Measurements from ENCODE around the gene FLNB.

Gene FLNB

GRCh38 chr3:58173669-58174398, 165.6 kb downstream of the FLNB start:
- Histone ChIP-seq H3K4me3 (ENCODE audit: severe bottlenecking) (no peak overlapping the region), H3K27me3 (ENCODE audit: insufficient read depth, poor library complexity, severe bottlenecking) (no peaks in the 10 kb centered on the region), H3K4me1 (ENCODE audit: insufficient read depth, poor library complexity, severe bottlenecking) (peaks cover 29% of the 10 kb centered on the region), H3K27ac (ENCODE audit: poor library complexity, severe bottlenecking) (peak overlapping the region; percentile 67), H3K36me3 (ENCODE audit: low read depth) (peaks cover 30% of the 10 kb centered on the region), H3K9me3 (ENCODE audit: severe bottlenecking) (no peaks in the 10 kb centered on the region)
- no peak for DNase-seq (ENCODE audit: low spot score)
- peak; percentile 4; the same call in 2 of the 3 replicates for ATAC-seq (ENCODE audit: low read depth)
- TF ChIP-seq, protein P1, sequence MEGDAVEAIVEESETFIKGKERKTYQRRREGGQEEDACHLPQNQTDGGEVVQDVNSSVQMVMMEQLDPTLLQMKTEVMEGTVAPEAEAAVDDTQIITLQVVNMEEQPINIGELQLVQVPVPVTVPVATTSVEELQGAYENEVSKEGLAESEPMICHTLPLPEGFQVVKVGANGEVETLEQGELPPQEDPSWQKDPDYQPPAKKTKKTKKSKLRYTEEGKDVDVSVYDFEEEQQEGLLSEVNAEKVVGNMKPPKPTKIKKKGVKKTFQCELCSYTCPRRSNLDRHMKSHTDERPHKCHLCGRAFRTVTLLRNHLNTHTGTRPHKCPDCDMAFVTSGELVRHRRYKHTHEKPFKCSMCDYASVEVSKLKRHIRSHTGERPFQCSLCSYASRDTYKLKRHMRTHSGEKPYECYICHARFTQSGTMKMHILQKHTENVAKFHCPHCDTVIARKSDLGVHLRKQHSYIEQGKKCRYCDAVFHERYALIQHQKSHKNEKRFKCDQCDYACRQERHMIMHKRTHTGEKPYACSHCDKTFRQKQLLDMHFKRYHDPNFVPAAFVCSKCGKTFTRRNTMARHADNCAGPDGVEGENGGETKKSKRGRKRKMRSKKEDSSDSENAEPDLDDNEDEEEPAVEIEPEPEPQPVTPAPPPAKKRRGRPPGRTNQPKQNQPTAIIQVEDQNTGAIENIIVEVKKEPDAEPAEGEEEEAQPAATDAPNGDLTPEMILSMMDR (IDR thresholded peaks at IDR 0.05; ENCODE audit: poor library complexity, severe bottlenecking): peak; percentile 47

GRCh38 chr3:58175187-58175436, 166.9 kb downstream of the FLNB start:
- TF ChIP-seq, protein P1 (IDR thresholded peaks at IDR 0.05; ENCODE audit: poor library complexity, severe bottlenecking): no peak
- Histone ChIP-seq H3K4me1 (ENCODE audit: insufficient read depth, poor library complexity, severe bottlenecking) (peaks cover 29% of the 10 kb centered on the region), H3K27me3 (ENCODE audit: insufficient read depth, poor library complexity, severe bottlenecking) (no peaks in the 10 kb centered on the region), H3K4me3 (ENCODE audit: severe bottlenecking) (no peak overlapping the region), H3K9me3 (ENCODE audit: severe bottlenecking) (no peaks in the 10 kb centered on the region), H3K36me3 (ENCODE audit: low read depth) (peaks cover 17% of the 10 kb centered on the region), H3K27ac (ENCODE audit: poor library complexity, severe bottlenecking) (peak overlapping the region; percentile 67)
- DNase-seq (ENCODE audit: low spot score) (no peak), ATAC-seq (ENCODE audit: low read depth) (no peak)

GRCh38 chr3:58175437-58176184, 167.4 kb downstream of the FLNB start:
- Histone ChIP-seq H3K36me3 (ENCODE audit: low read depth) (peaks cover 12% of the 10 kb centered on the region), H3K4me3 (ENCODE audit: severe bottlenecking) (no peak overlapping the region), H3K27ac (ENCODE audit: poor library complexity, severe bottlenecking) (peak overlapping the region; percentile 67), H3K27me3 (ENCODE audit: insufficient read depth, poor library complexity, severe bottlenecking) (no peaks in the 10 kb centered on the region), H3K4me1 (ENCODE audit: insufficient read depth, poor library complexity, severe bottlenecking) (peaks cover 29% of the 10 kb centered on the region), H3K9me3 (ENCODE audit: severe bottlenecking) (no peaks in the 10 kb centered on the region)
- TF ChIP-seq, protein P1 (IDR thresholded peaks at IDR 0.05; ENCODE audit: poor library complexity, severe bottlenecking): no peak
- ATAC-seq (ENCODE audit: low read depth) (peak; percentile 3), DNase-seq (ENCODE audit: low spot score) (no peak)

DNA sequence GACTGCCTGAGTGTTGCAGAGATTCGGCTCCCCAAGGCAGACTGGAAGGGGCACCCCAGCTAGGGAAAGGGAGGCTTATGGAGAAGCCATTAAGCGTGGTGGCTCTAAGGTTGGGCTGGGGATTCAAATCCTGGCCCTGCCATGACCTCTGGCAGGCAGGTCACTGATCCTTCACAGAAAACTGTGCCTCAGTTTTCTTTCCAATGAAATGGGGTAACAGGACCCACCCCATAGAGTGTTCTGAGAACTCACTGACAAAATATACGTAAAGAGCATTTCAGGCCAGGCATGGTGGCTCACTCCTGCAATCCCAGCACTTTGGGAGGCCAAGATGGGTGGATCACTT, 167.9 kb downstream of the FLNB start:
- TF ChIP-seq, protein P1 (IDR thresholded peaks at IDR 0.05; ENCODE audit: poor library complexity, severe bottlenecking): no peak
- ATAC-seq (ENCODE audit: low read depth): no peak
- H3K27me3 ChIP-seq (ENCODE audit: insufficient read depth, poor library complexity, severe bottlenecking): no peaks in the 10 kb centered on the region

More for the DNA sequence above, 167.9 kb downstream of the FLNB start:
- peaks cover 6% of the 10 kb centered on the region for H3K36me3 ChIP-seq (ENCODE audit: low read depth)
- no peaks in the 10 kb centered on the region for H3K9me3 ChIP-seq (ENCODE audit: severe bottlenecking)
- no peak for DNase-seq (ENCODE audit: low spot score)
- H3K4me1 ChIP-seq (ENCODE audit: insufficient read depth, poor library complexity, severe bottlenecking): peaks cover 31% of the 10 kb centered on the region
- no peak overlapping the region for H3K4me3 ChIP-seq (ENCODE audit: severe bottlenecking)
- H3K27ac ChIP-seq (ENCODE audit: poor library complexity, severe bottlenecking): peak overlapping the region; percentile 67
